Liver (tissue), 9 donors: ENCODE measurements around the gene ATP6V0D1. TPM values are rescaled to one million over a fixed set of nuclear protein-coding genes. Genes with fewer than 3 reads are reported as not detected.
A peak's percentile ranks its signal among the peaks of the same experiment; 100 is the strongest.

Source experiments
- DNase-seq: peaks from one replicate; pipeline ENCODE4 v3.0.0-alpha.2; 2017; ENCODE audit warnings: low spot score
- H3K27ac ChIP-seq, 2 donors: one replicate each; pipeline ENCODE4 v1.7.0; 2013; ENCODE audit warnings: inconsistent platforms in 2 of 2, low read length in 2 of 2, control low read depth in 1 of 2, low read depth in 1 of 2, mild to moderate bottlenecking in 1 of 2
- H3K27me3 ChIP-seq, 4 donors: one replicate each; pipeline versions ENCODE4 v1.6.1 to v1.7.0; 2013; ENCODE audit warnings: low read length in 3 of 4, inconsistent platforms in 1 of 4, mild to moderate bottlenecking in 1 of 4, moderate library complexity in 1 of 4; ENCODE audit not compliant: control insufficient read depth in 4 of 4, insufficient read depth in 4 of 4
- H3K36me3 ChIP-seq, 4 donors: one replicate each; pipeline versions ENCODE4 v1.6.1 to v1.7.0; 2013; ENCODE audit warnings: low read length in 3 of 4, mild to moderate bottlenecking in 3 of 4, low read depth in 1 of 4, moderate library complexity in 1 of 4; ENCODE audit not compliant: control insufficient read depth in 4 of 4, insufficient read depth in 3 of 4
- H3K4me1 ChIP-seq, 4 donors: one replicate each; pipeline versions ENCODE4 v1.6.1 to v1.7.0; 2013; ENCODE audit warnings: low read length in 3 of 4, mild to moderate bottlenecking in 3 of 4, moderate library complexity in 1 of 4; ENCODE audit not compliant: control insufficient read depth in 4 of 4, insufficient read depth in 4 of 4
- H3K4me3 ChIP-seq, 3 donors: one replicate each; pipeline versions ENCODE4 v1.6.1 to v1.7.0; 2013; ENCODE audit warnings: low read length in 3 of 3, control low read depth in 1 of 3, low read depth in 1 of 3, mild to moderate bottlenecking in 1 of 3
- H3K9ac ChIP-seq, 2 donors: one replicate each; pipeline ENCODE4 v1.7.0; 2013; ENCODE audit warnings: low read length in 2 of 2, mild to moderate bottlenecking in 2 of 2, moderate library complexity in 2 of 2, control low read depth in 1 of 2, low read depth in 1 of 2
- H3K9me3 ChIP-seq, 4 donors: one replicate each; pipeline versions ENCODE4 v1.6.1 to v1.7.0; 2013; ENCODE audit warnings: low read length in 3 of 4; ENCODE audit not compliant: control insufficient read depth in 4 of 4
- CTCF ChIP-seq: fragments of 150-350 bp; IDR thresholded peaks from 2 replicates; pipeline ENCODE4 v1.5.1; 2017; ENCODE audit warnings: improper control_type of control experiment, low read depth, low read length; ENCODE audit not compliant: missing input control
- EGR1 ChIP-seq, 2 donors: IDR thresholded peaks; 2 replicates each; pipeline ENCODE4 v1.6.1; 2016 to 2018; ENCODE audit warnings: antibody characterized with exemption in 2 of 2, low read depth in 2 of 2
- FOXA1 ChIP-seq: IDR thresholded peaks from 2 replicates; pipeline ENCODE4 v1.6.1; 2016; ENCODE audit warnings: antibody characterized with exemption
- FOXA2 ChIP-seq: IDR thresholded peaks from 2 replicates; pipeline ENCODE4 v1.6.1; 2016; ENCODE audit warnings: antibody characterized with exemption
- GABPA ChIP-seq, 2 donors: IDR thresholded peaks in 1 of 2; conservative IDR thresholded peaks in 1 of 2; 2 replicates each; pipeline ENCODE4 v1.6.1; 2016; ENCODE audit warnings: antibody characterized with exemption in 2 of 2, mild to moderate bottlenecking in 1 of 2, moderate library complexity in 1 of 2
- HNF4A ChIP-seq, 2 donors: conservative IDR thresholded peaks; 2 replicates each; pipeline ENCODE4 v1.6.1; 2016; ENCODE audit warnings: antibody characterized with exemption in 2 of 2, mild to moderate bottlenecking in 2 of 2
- HNF4G ChIP-seq: IDR thresholded peaks from 2 replicates; pipeline ENCODE4 v1.6.1; 2016; ENCODE audit warnings: antibody characterized with exemption
- JUND ChIP-seq, 2 donors: IDR thresholded peaks; 2 replicates each; pipeline ENCODE4 v1.6.1; 2016; ENCODE audit warnings: antibody characterized with exemption in 2 of 2
- MAX ChIP-seq: IDR thresholded peaks from 2 replicates; pipeline ENCODE4 v1.6.1; 2016; ENCODE audit warnings: antibody characterized with exemption
- NR2F2 ChIP-seq: IDR thresholded peaks from 2 replicates; pipeline ENCODE4 v1.6.1; 2016; ENCODE audit warnings: antibody characterized with exemption
- RAD21 ChIP-seq, 2 donors: IDR thresholded peaks; 2 replicates each; pipeline ENCODE4 v1.6.1; 2016; ENCODE audit warnings: antibody characterized with exemption in 2 of 2, mild to moderate bottlenecking in 2 of 2
- REST ChIP-seq: IDR thresholded peaks from 2 replicates; pipeline ENCODE4 v1.6.1; 2016; ENCODE audit warnings: antibody characterized with exemption, mild to moderate bottlenecking
- RXRA ChIP-seq, 2 donors: IDR thresholded peaks; 2 replicates each; pipeline ENCODE4 v1.6.1; 2017 to 2018; ENCODE audit warnings: antibody characterized with exemption in 2 of 2, mild to moderate bottlenecking in 1 of 2
- SP1 ChIP-seq: IDR thresholded peaks from 2 replicates; pipeline ENCODE4 v1.6.1; 2018; ENCODE audit warnings: antibody characterized with exemption, mild to moderate bottlenecking
- YY1 ChIP-seq: IDR thresholded peaks from 2 replicates; pipeline ENCODE4 v1.6.1; 2016; ENCODE audit warnings: antibody characterized with exemption, mild to moderate bottlenecking
- ZBTB33 ChIP-seq: IDR thresholded peaks from 2 replicates; pipeline ENCODE4 v1.6.1; 2016; ENCODE audit warnings: antibody characterized with exemption
- WGBS: extraction: QIAGEN DNeasy Blood & Tissue Kit; methylation state at CpG from one replicate; pipeline ENCODE4 v1.1.7; 2013; 5-methylcytosine and 5-hydroxymethylcytosine counted together
- polyA plus RNA-seq, 2 donors: library from polyadenylated mRNA; stranded (reverse) in 1 of 2; unstranded in 1 of 2; fragments of 200-250 nt in 1 of 2; fragments of >200 nt in 1 of 2; fragmentation: Nextera tagmentation in 1 of 2; extraction: Ambion mirVana in 1 of 2; gene quantifications; one replicate each; pipeline versions ENCODE4 v1.2.1 to v1.2.3, GENCODE V29; 2013 to 2015
- total RNA-seq, 2 donors: library from RNA; depleted of rRNA; stranded (reverse); fragments of >200 nt; gene quantifications; one replicate each; pipeline ENCODE4 v1.2.3, GENCODE V29; 2014
- donor health status: healthy.
- donor health status: healthy.
- donor health status: healthy.
- donor health status: healthy.
- donor health status: healthy.

Gene ATP6V0D1
- total and polyA plus RNA-seq, 4 donors: 47.6 to 80.2 (median 66.6) TPM

GRCh38 chr16:67430504-67430976 is 50.4 kb downstream of the ATP6V0D1 start:
- Histone ChIP-seq H3K4me1 (peaks cover 13 to 42% (median 38%) of the 10 kb centered on the region in 4 donors), H3K27me3 (no peaks in the 10 kb centered on the region), H3K27ac (peak overlapping the region; percentile 64 to 80), H3K36me3 (no peaks in the 10 kb centered on the region), H3K9me3 (no peaks in the 10 kb centered on the region), H3K4me3 (peak overlapping the region in 2 of 3 donors; percentile 39 to 53), H3K9ac (no peak overlapping the region)
- WGBS: under 1% methylated on average over 53 of the region's 53 CpGs
- TF ChIP-seq HNF4G: no peak
- TF ChIP-seq HNF4A (conservative IDR thresholded peaks at IDR 0.05): peak; percentile 32 to 42
- peak; percentile 13 for TF ChIP-seq CTCF
- DNase-seq: no peak

GRCh38 chr16:67429799-67430503 is 51.0 kb downstream of the ATP6V0D1 start:
- Histone ChIP-seq H3K27ac (peak overlapping the region; percentile 64 to 80), H3K9ac (no peak overlapping the region)
- no peak for DNase-seq

More at GRCh38 chr16:67429799-67430503, 51.0 kb downstream of the ATP6V0D1 start:
- Histone ChIP-seq H3K4me1 (peaks cover 13 to 42% (median 38%) of the 10 kb centered on the region in 4 donors), H3K36me3 (no peaks in the 10 kb centered on the region), H3K9me3 (no peaks in the 10 kb centered on the region), H3K4me3 (peak overlapping the region in 2 of 3 donors; percentile 39 to 53), H3K27me3 (peaks cover 0 to 4% (median 0%) of the 10 kb centered on the region in 4 donors)
- TF ChIP-seq SP1: no peak
- TF ChIP-seq EGR1 (IDR thresholded peaks at IDR 0.05; ENCODE audit: low read depth in 2 of 2): no peak
- no peak for TF ChIP-seq FOXA2
- no peak for TF ChIP-seq MAX
- TF ChIP-seq RXRA (IDR thresholded peaks at IDR 0.05): no peak
- TF ChIP-seq FOXA1: no peak
- no peak for TF ChIP-seq CTCF
- TF ChIP-seq HNF4A (conservative IDR thresholded peaks at IDR 0.05): no peak
- no peak for TF ChIP-seq YY1
- no peak for TF ChIP-seq GABPA (IDR thresholded peaks at IDR 0.05 in 1 of 2, conservative IDR thresholded peaks at IDR 0.05 in 1 of 2)
- TF ChIP-seq REST: no peak
- no peak for TF ChIP-seq ZBTB33
- no peak for TF ChIP-seq HNF4G
- no peak for TF ChIP-seq RAD21 (IDR thresholded peaks at IDR 0.05)
- no peak for TF ChIP-seq JUND (IDR thresholded peaks at IDR 0.05)
- no peak for TF ChIP-seq NR2F2
- WGBS: 31% methylated on average over 13 of the region's 13 CpGs
